Stimulated activated CD4-positive, alpha-beta T cell treated with anti-CD3 and anti-CD28 coated beads, Interleukin-2, amount 100 ng/mL, for 24 hours (primary cell): ENCODE results near the gene MTCP1.

ENCODE experiments used
- DNase-seq, 2 donors: peaks; one replicate each; pipeline ENCODE4 v3.0.0-alpha.2; 2020

The MTCP1 gene, protein sequence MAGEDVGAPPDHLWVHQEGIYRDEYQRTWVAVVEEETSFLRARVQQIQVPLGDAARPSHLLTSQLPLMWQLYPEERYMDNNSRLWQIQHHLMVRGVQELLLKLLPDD

DNA sequence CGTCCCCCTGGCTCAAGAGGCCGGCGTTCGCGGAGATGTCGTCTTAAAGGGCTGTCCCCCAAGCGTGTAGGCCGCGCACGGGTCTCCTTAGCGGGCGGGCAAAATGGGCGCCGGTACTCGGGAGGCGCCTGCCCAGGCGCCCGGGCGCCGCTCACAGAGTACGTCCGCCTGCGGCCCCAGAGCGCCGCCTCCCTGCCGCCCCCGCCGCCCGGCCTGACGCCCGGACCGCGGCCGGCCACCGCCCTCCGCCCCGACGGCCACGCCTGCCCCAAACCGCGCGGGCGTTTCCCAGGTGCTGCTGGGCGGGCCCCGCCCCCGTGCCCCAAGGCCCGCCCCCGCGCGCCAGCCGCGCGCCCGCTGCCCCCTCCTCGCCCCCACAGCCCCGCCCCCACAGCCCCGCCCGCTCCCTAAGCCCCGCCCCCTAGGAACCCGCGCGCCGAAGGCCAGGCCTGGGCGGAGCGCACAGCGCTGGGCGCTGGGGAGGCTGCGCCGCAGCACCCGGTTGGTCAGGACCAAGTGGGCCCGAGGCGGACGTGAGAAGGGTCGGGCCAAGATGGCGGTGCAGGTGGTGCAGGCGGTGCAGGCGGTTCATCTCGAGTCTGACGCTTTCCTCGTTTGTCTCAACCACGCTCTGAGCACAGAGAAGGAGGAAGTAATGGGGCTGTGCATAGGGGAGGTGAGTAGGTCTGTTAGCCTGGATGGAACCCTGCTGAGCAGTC is at the start of gene MTCP1, which contains the start of the genes BRCC3 and CMC4:
Gene MTCP1, minus strand, starts transcription at position 162 of the 719 bp plus-strand sequence. CDS start 5,126 bp downstream, outside the sequence.
Gene BRCC3, plus strand, starts transcription at position 534 of the 719 bp plus-strand sequence. Its CDS starts 20 bp downstream, at position 554.
Gene CMC4, minus strand, starts transcription at position 162 of the 719 bp plus-strand sequence. CDS start 7,113 bp downstream, outside the sequence.
- peak; percentile 72 to 77 for DNase-seq

DNA sequence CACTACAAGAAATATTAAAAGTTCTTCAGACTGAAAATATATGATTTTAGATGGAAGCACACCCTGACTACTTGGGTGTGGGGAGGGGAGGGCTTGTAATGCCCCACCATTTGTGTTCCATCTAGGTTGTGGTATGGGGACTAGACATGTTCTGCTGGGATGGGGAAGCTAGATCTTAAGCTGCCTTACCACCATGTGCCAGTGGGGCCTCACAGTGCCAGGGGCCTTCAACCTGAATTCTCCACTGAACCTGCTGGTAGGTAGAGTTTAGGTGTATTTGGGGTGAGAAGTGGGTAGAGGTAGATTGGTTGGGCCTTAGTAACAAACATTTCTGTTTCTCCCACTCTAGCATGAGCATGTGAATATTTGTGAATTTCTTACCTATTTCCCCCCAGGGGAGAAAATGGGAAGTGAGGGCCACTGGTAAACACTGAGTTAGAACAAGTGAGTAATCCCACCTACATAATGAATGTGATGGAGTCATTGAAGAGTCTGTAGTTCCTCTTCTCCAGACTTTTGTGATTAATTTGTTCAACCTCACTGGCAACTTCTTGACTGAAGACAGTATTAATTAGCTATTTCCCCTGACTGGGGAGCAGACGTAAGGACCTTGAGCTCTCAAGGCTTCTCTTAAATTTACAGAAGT is 44.4 kb upstream of the MTCP1 start:
- no peak for DNase-seq

DNA sequence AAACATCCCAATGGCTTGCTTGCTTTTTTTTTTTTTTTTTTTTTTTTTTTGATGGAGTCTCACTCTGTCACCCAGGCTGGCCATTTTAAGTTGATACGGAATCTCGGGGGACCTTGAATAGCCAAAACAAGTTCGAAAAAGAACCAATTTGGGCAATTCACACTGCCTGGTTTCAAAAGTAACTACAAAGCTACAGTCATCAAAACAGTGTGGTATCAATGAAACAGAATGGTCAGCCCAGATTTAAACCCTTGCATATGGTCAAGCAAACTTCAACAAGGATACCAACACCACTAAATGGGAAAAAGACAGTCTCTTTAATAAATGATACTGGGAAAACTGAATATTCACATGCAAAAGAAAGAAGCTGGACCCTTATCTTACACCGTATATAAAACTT is 42.2 kb upstream of the MTCP1 start:
- no peak for DNase-seq

DNA sequence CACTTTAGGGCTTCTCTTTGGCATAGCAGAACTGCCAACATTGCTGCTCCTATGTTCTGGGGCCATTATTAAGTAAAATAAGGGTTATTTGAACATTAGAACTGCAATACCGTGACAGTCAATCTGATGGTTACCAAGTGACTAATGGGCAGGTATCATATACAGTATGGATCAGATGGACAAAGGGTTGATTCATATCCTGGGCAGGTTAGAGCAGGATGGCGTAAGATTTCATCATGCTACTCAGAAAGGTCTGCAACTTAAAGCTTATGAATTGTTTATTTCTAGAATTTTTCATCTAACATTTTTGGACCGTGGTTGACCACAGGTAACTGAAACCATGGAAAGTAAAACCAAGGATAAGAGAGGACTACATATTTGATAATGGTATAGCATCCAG is 41.2 kb upstream of the MTCP1 start:
- DNase-seq = no peak

DNA sequence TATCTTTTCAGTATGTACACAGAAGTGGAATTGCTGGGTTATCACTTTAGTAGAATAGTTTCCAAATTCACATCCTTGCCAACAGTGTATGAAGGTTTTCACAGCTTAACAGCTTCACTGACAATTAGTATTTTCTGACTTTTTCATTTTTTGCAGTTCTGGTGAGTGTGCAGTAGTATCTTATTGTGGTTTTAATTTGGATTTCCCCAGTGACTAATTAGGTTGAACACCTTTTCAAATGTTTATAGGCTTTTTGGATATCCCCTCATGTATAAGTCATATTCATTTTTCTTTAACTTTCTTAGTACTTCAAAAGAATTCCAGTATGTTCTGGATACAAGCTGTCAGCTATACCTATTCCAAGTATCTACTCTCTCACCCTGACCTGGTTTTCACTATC is 37.5 kb upstream of the MTCP1 start:
- no peak for DNase-seq

DNA sequence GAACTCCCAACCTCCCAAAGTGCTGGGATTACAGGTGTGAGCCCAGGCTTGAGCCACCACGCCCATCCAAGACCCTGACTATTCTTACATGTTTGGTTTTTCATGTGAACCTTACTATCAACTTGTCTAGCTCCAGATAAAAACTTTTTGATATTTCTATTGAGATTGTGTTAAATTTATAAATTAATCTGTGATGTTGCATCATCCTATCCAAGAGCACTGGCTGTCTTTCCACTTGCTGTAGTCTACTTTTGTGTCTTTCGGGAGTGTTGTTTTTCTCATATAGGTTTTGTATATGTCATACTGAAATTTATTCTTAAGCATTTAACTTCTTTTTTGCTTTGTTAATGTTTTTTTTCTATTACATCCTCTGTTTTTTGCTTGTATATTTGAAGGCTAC is 35.0 kb upstream of the MTCP1 start:
- DNase-seq = no peak

DNA sequence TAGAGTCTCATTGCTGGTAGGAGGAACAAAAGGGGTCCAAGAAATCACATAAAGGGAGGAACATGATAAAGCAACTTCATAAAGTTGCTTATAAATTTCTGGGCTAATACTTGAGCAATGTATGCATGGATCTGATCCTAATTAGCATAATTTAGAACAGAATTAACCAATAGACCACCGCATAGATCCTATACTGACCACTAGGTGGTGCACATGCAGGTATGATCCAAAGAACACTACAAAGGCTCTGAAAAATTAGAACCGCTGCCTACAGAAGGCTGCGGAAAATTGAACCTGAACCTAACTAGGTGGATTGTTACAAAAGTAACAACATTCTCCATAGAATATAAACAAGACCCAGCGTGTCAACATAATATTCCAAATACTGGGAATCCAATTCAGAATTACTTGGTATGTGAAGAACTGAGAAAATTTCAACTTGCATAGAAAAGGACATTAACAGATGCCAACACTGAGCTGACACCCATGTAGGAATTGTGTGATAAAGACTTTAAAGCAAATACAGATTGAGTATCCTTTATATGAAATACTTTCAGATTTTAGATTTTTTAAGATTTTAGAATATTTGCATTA is 23.6 kb upstream of the MTCP1 start:
- DNase-seq = peak in 1 of 2 donors; percentile 18

DNA sequence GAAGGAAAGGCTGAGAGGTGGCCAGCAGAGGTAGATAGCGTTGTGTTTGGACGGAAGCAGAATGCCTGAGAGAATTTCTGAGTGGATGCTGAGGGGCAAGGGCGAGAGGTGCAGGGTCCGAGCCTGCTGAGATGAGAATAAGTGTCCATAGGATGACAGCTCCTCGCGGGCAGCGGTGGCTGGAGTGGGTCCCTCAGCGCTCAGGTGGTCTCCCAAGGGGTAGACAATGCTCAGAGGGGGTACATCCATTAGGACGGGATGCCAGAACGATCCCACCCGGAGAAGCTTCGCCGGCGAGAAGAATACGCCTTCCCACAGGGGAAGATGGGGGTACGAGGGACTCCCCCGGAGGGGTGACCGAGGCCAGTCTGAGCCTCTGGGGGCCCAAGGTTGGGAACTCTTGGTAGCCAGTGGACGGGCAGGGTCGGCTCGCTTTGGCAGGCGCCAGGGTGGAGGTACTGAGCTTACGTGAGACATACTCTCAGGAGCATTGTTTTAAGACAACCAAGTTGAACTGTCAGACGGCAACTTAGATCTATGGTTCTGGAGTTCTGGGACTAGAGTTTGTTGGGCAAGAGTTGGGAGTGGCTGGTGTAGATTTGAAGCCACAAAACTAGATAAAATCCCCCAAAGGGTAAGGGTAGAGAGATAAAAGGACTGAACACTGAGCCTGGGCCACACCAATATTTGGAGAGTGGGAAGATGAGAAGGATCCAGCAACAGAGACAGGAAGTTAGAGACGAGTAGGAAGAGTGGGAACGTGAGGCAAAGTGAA is 16.2 kb upstream of the MTCP1 start:
- no peak for DNase-seq

DNA sequence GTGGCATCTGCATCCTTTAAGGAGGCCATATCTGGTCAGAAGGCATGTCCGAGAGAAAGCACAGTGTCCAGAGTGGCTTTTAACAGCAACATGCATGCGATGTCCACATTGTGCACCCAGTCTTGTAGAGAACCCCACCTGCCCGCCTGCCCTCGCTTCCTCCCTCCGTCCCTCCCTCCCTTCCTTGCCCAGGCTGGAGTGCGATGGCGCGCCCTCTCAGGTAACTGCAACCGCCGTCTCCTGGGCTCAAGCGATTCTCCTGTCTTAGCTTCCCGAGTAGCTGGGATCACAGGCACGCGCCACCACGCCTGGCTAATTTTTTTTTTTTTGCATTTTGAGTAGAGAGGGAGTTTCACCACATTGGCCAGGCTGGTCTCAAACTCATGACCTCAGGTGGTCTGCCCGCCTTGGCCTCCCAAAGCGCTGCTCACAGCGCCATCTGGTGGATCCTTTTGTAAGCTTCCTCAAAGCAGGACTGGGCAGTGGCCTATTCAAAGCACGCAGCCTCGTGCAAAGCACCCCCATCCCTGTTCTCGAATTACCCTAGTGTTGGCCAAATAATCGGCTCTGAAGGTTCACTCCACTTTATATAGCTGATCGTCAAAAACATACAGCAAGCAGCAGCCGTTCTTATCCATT is 15.4 kb upstream of the MTCP1 start:
- DNase-seq = peak; percentile 47 to 50

DNA sequence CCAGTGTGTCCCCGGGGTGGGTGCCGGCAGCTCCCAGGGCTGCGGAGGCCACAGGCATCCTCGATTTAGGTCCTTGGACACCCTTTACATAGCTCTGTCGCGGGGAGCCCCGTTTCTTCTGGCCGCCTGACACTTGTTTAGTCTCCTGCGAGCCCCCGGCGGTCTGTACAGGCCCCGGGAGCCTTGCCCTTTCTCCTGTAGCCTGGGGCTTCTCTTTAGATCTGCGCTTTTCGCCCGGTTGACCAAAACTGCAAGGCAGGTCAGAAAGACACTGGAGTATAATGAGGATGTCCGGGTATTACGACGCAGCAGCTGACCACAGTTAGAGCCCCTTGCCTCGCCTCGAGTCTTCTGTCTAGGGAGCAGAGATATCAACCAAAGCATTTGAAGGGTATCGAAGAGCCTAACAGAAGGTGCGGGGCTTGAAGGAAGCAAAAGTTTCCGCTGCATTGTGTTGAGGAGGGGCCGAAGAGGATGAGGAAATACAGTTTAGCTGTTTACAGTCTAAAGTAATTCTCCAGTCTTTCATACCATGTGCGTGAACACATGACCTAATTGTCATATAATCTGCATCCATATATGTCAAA is 851 bp upstream of the MTCP1 start:
- DNase-seq = peak in 1 of 2 donors; percentile 17

DNA sequence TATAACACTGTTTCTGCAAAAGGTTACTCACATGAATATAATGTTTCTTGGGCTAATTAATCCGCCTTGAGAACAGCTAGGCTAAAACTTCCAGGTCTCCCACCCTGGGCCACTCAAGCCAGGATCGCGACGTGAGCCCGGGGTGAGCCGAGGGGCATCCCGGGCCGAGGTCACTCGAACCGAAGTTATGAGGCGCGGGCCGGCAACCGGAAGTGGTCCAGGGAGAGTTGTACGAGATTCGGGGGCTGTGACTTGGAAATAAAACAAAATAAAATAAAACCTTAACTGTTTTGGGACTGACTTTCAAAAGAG is 317 bp downstream of the MTCP1 start:
- no peak for DNase-seq

DNA sequence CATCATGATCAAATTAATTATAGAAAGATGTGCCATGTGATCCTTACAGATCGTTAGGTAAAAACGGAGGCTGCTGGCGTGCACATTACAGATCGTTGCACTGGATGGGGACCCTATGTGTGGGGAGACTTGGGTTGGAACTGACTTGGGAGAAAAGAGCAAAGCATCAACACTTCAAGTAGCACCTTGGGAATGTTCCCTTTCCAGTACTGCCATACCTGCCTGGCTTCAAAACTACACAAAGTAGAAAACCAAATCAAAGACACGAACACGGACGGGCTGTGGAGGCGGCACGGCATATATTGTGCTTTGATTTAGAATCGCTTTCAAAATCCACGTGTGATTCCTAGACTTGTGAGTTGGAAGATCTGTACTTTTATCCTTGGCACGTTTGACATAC is 898 bp downstream of the MTCP1 start:
- no peak for DNase-seq

DNA sequence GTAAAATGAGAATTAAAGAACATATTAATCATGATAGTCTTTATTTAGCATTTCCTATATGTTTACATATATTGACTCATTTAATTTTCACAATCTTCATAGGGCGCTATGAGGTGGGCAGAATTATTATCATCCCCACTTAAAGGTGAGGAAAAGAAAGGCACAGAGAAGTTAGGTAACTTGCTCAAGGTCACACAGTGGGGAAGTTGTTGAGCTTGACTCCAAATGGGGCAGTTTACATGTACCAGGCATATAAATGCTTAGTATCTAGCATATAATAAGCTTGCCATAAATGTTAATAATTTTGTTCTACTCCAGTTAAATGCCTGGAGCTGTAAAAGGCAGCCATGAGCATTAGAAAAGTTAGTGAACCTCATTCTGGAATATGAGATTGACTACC is 1.5 kb downstream of the MTCP1 start:
- DNase-seq = no peak

DNA sequence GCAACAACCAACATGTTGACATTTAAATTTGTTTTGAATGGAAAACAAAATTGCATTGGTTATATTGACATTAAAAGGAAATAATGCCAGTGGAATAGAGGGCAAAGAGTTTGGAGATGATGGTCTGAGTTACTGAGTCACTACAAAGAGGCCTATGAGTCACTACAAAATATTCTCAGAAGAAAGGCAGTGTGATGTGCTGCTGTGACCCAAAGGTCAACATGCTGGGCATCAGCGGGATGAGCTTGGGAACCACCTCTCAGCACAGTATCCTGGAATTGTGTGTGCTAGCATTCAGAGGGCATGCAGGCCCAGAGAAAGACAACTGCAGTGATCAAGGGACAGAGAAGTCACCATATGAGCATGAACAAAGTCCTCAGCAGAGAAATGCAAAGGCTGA is 2.8 kb downstream of the MTCP1 start:
- DNase-seq = no peak

DNA sequence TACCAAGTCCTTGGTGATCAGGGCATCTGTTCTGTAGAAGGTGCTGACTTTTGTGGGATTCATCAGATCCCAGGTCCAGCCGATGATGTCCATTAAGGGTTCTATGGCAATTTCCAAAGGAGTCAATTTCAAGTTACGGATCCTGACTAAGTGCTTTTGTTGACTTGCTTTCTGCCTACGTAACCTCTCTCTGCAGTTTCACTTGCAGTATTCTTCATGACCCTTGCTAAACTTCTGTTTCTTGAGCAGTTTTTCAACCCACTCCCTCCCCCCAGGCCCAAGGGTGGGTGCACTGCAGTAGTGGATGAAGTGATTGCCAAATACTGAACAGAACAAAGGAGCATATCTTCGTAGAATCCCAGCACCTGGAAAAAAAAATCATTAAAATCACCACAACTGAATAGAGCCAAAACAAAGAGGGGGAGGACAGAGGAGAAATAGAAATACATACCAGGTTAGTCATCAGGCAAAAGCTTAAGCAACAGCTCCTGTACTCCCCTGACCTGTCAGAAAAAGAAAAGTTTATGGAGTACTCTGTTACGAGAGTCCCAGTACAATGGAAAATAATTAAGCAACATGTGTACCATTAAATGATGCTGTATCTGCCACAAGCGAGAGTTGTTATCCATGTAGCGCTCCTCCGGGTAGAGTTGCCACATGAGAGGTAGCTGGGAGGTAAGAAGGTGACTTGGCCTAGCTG is 5.8 kb downstream of the MTCP1 start:
- DNase-seq = no peak

DNA sequence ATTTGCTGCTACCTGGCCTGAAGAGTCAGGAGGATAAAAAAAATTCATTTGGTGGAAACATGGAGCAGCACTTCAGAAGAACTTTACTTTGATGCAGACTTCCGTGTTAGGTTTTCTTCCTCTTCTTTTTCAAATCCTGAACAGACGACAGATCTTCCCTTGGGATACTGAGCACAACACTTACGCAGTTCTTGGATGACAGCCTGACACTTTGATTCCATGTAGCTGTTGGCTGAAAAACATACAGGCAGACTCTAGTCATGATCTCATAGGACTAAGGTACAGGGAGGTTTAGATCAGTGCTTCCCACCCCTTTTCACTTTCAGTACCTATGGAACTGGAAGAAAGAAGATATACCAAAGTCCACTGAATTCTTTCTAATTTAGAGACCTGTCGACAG is 9.2 kb downstream of the MTCP1 start:
- no peak for DNase-seq

DNA sequence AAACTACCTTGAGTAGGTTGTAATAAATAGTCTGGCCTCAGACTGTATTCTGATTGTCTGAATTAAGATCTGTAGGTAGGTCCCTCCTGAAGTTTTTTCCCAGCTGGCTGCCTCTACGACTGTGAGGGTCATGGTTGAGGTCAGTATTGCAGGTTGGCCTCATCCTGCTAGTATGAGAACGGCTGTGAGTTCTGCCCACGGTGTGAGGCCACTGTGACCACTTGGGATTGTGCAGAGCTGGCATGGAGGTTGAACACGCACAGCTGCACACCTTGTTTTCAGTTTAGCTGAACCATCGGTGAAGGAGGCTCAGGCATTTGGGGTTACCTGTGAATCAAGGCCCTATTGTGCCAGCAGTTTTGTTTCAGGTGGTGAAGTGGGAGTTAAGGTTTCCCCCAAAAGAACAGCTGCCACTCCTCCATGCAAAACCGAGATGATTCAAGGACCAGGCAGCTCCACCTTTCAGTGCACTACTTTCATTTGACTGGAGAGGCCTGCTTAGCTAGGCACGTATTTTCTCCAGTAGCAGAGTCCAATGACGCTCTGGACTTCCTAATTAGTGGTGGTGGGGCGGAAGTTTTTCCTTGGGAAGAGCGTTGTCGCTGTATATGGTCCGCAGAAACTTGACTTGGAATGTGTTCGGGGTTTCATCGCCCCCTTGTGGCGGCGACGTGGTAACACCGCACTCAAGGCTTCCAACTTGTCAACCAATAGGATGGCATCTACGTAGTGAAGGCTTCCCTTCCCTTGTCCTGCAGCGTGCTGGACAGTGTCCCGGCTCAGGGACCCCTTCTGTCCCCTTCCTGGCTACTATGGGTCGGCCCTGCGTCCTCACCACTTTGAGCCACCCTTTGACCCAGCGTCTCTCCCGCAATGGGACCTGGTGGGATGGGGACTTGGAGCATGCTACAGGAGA is 13.8 kb downstream of the MTCP1 start:
- peak; percentile 44 to 52 for DNase-seq

DNA sequence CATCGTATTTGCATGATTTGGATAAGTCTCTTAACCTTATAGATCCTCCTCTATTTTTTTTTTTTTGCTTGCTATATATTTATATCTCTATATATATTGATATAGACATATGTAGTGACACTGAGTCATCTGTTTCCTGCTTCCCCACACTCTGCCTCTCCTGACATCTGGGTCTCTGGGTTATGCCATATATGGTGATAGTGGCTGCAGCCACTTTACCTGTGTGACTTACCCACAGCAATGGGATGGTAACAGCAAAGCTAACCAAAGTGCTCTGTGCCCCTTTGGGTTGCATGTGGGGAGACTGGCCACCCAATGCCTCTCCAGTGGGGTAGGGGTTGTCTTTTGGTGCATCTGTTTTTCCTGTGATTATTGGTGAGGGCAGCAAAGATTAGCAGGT is 14.5 kb downstream of the MTCP1 start:
- DNase-seq = no peak

DNA sequence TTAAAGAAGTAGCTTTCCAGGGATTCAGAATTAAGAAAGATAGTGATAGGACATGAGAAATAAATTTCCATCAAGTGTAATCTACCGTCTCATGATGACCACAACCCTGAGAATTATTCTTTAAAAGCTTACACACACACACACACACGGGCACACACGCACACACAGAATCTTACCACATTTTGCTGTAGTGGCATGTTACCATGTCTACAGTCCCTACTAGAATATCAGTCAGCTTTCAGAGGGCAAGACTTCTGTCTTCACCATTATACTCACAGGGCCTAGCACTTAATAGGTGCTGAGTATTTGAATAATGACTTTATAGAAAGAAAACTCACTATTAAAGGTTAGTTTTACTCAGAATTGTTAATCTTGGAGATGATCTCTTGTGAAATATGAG is 15.4 kb downstream of the MTCP1 start:
- DNase-seq = no peak

DNA sequence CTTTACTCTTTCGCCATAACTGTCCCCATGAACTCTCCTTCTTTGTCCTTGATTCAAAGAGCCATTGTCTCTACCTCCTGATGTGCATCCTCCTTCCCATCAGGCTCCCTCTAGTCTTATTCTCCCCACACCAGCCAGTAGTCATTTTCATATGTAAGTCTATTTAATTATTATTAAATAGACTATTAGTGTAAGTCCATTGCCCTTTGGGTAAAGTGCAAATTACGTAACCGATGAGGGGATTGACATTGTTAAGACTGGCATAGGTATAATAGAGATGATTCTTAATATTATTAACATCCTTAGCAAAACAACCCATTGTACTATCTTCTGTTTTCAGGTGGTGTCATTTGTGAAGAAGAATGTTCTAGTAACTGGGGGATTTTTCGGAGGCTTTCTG is 16.7 kb downstream of the MTCP1 start:
- no peak for DNase-seq

DNA sequence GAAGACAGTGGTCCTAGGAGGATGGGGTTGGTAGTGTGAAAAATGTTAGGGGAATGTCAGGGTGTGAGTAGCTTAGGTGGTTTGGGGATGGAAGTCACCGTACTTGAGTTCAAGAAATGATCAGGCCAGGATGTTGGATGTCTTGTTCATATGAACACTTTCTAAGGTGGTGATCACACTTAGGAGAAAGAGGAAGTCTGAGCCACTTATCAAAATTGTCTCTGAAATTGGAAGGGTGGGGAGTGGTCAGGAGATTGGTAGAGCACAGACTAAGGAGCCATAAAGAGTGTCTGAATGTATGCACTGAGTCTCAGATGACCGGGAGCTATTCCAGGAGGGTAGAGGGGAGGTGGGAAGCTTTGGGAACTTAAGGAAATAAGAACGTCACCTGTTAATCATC is 17.3 kb downstream of the MTCP1 start:
- DNase-seq = no peak
